Muscle of leg (tissue), 11 donors: ENCODE measurements around the gene TPCN1. TPM values are rescaled to one million over a fixed set of nuclear protein-coding genes. Genes with fewer than 3 reads are reported as not detected.

Experiments
- DNase-seq: peaks from one replicate; pipeline ENCODE4 v3.0.0; 2013
- H3K27ac ChIP-seq: one replicate; pipeline ENCODE4 v1.5.1; 2013; ENCODE audit warnings: mild to moderate bottlenecking, low read length, control low read depth
- H3K27me3 ChIP-seq: one replicate; pipeline ENCODE4 v1.6.1; 2013; ENCODE audit warnings: low read length; ENCODE audit not compliant: control insufficient read depth, insufficient read depth
- H3K36me3 ChIP-seq: one replicate; pipeline ENCODE4 v1.6.1; 2013; ENCODE audit warnings: low read length; ENCODE audit not compliant: control insufficient read depth, insufficient read depth
- H3K4me1 ChIP-seq: one replicate; pipeline ENCODE4 v1.6.1; 2013; ENCODE audit warnings: low read length; ENCODE audit not compliant: control insufficient read depth, insufficient read depth
- H3K4me3 ChIP-seq: one replicate; pipeline ENCODE4 v1.5.1; 2013; ENCODE audit warnings: low read length, control low read depth
- H3K9me3 ChIP-seq: replicated peaks from 2 replicates; pipeline ENCODE4 v1.6.1; 2013; ENCODE audit warnings: low read depth, low read length; ENCODE audit not compliant: control insufficient read depth
- WGBS: methylation state at CpG from one replicate; pipeline ENCODE4 v1.1.5; 2013; ENCODE audit warnings: missing lambda C conversion rate; ENCODE audit not compliant: insufficient coverage; 5-methylcytosine and 5-hydroxymethylcytosine counted together
- polyA plus RNA-seq, 8 donors: library from polyadenylated mRNA; unstranded; fragments of 120-200 nt; gene quantifications; one replicate each; pipeline versions ENCODE4 v1.2.1 to v1.2.3, GENCODE V29; 2013; ENCODE audit warnings: inconsistent platforms in 1 of 8, low replicate concordance in 1 of 8; ENCODE audit not compliant: insufficient read length in 8 of 8, insufficient read depth in 1 of 8
- total RNA-seq: library from RNA; stranded (reverse); fragments of 120-200 nt; gene quantifications from one replicate; pipeline ENCODE4 v1.2.4, GENCODE V29; 2013

The TPCN1 gene
- total and polyA plus RNA-seq, 9 donors = 17.1 to 46.1 (median 31.4) TPM

DNA sequence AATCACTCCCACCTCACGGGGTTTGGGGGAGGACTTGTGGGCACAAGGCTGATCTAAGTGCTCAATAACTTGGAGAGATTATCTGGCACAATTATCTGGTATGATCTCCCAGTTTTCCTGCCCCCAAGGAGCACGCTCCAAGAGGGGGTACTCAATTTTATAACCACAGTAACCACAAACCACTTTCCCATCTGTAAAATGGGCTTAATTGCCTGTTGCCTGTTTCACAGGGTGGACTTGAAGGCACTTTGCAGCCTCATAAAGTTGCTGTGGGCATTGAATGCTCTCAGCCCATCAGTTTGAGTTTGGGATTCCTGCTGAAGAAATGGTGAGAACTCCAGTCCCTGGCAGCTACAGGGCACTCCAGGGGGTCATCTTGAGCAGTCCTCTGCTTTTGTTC, 109.2 kb downstream of the TPCN1 start:
- Histone ChIP-seq H3K4me3 (no peak overlapping the region), H3K9me3 (no peaks in the 10 kb centered on the region), H3K27me3 (no peaks in the 10 kb centered on the region), H3K36me3 (peaks cover 24% of the 10 kb centered on the region), H3K4me1 (peaks cover 40% of the 10 kb centered on the region), H3K27ac (no peak overlapping the region)
- WGBS = no CpG with 5 or more reads among the region's 2 CpGs
- no peak for DNase-seq

DNA sequence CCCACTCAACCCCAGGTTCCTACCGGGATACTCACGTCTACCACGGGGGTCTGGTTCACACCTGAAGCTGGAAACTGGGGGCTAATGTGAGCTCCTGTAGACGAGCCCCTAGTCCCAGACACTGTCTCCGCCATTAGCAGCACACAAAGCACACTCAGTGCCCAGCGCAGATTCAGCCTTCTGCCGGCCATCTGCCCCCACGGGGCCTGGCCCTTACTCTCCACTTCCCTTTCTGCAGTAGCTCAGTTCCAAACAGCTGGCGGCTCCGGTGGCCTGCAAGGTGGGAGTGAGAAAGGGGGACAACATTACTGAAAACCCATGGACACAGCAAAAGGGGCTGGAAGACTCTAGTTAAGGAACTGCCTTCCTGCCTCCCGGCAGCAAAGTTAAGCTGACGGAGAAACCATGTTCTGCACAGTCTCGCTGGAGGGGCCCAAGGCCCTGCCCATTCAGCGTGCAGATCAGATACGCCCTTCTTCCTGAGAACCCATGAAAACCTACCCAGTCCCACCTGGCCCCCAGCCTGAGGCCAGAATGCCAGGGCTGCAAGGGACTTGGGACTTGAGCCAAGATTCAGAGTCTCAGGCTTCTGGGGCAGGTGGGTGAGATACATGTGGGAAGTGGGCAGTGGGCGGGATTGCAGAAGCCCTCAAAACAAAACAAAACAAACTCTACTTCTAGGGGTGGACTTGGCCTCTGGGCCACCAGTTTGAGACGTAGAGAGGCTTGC, 111.6 kb downstream of the TPCN1 start:
- 52% methylated on average over 8 of the region's 17 CpGs for WGBS
- peak; percentile 28 for DNase-seq
- no peak overlapping the region for H3K27ac ChIP-seq
- peaks cover 23% of the 10 kb centered on the region for H3K4me1 ChIP-seq
- H3K9me3 ChIP-seq = no peaks in the 10 kb centered on the region
- H3K4me3 ChIP-seq = no peak overlapping the region
- peaks cover 24% of the 10 kb centered on the region for H3K36me3 ChIP-seq
- H3K27me3 ChIP-seq = peaks cover 3% of the 10 kb centered on the region

DNA sequence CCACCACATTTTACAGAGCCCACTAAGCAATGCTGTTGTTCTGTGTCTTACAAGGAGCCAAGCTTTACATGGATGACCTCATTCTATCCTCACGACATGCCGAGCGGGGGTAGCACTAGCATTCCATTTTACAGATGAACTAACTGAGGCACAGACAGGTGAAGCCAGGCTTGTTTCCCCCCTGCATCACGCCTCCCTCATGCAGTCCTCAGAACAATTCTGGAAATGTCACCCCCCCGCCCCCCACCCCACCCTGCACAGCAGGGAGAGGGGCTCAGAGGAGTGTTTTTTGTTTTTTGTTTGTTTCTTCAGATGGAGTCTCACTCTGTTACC, 112.1 kb downstream of the TPCN1 start:
- no CpG with 5 or more reads among the region's 5 CpGs for whole genome bisulfite sequencing
- Histone ChIP-seq H3K4me1 (peaks cover 20% of the 10 kb centered on the region), H3K27me3 (peaks cover 3% of the 10 kb centered on the region), H3K9me3 (no peaks in the 10 kb centered on the region), H3K36me3 (peaks cover 24% of the 10 kb centered on the region), H3K27ac (no peak overlapping the region), H3K4me3 (no peak overlapping the region)
- DNase-seq = no peak

DNA sequence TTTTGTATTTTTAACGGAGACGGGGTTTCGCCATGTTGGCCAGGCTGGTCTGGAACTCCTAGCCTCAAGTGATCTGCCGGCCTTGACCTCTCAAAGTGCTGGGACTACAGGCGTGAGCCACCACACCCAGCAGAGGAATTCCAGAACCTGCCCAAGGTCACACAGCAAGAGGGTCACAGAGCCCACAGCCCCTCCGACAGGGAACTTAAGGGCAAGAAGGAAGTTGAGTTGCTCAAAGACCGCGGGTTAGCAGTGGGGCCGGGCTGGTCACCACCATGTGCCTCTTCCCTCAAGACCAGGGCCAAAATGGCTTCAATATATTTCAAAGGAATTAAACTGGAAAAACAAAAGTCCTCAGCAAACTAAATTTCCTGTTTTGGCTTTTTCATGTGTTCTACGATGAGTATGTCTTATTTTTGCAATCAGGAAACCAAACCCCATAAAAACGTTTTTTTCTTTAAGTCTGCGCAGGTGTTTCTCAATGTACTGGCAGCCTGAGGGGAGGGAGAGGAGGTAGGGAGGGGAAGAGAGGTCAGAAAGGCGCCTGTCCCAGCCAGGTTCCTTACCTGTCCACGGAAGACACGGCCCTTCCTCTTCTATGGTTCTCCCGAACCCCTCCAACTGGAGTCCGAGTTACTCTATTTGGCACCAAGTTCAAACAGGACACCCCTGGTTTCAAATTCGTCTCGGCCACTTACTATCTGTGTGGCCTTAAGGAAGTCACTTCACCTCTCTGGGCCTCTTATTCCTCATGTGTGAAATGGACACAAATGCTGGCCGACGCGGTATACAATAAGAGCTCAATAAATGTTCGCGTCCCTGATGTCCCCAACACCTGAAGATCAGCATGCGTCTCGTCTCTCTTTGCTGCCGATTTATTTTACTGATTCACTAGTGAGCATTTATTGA, 112.9 kb downstream of the TPCN1 start:
- Histone ChIP-seq H3K9me3 (no peaks in the 10 kb centered on the region), H3K27me3 (peaks cover 5% of the 10 kb centered on the region), H3K4me3 (peak overlapping the region; percentile 82), H3K36me3 (peaks cover 21% of the 10 kb centered on the region), H3K27ac (no peak overlapping the region), H3K4me1 (peaks cover 20% of the 10 kb centered on the region)
- 39% methylated on average over 19 of the region's 27 CpGs for WGBS
- peak; percentile 35 for DNase-seq

DNA sequence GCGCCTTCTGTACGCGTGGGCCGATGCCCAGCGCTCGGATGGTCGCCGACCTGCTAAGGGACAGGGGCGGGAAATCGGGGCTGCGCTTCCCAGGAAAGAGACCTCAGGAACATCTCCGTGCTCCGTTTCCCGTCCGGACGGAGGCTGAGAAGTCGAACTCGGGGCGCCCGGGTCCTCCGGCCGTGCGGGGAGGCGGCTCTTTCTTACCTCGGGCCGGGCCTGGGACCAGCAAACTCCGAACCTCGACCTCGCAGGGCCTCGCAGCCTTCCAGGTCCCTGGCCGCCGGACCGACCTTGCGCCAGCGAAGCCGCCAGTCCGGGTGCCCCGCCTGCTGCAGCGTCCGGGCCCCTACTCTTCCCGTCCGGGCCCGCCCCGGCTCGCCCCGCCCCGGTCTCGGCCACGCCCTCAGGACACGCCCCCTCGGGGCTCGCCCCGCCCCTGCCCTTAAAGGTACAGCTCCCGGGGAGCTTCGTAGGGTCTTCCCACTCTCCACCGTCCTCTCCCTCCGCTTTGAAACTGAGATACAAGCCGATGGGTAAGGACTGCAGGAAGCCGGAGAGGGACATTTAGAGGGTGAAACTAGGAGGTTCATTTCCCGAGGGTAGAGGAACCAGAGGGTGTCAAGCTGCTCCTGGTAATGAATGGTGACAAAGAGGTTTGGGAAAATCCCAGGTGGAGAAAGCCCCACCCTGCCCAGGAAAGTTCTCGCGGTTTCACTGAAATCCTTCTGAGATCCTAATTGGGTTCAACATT, 113.7 kb downstream of the TPCN1 start, which contains the start of gene SLC8B1:
TSS of gene SLC8B1 (minus strand) at position 324 of the 754 bp plus-strand sequence. CDS start 2,231 bp downstream, outside the sequence.
- Histone ChIP-seq H3K36me3 (peaks cover 21% of the 10 kb centered on the region), H3K4me1 (peaks cover 20% of the 10 kb centered on the region), H3K4me3 (peak within 1 kb of the TSS; percentile 82), H3K9me3 (no peaks in the 10 kb centered on the region), H3K27me3 (peaks cover 5% of the 10 kb centered on the region), H3K27ac (peak within 1 kb of the TSS; percentile 59)
- peak; percentile 86 for DNase-seq
- WGBS = under 1% methylated on average over 54 of the region's 62 CpGs

DNA sequence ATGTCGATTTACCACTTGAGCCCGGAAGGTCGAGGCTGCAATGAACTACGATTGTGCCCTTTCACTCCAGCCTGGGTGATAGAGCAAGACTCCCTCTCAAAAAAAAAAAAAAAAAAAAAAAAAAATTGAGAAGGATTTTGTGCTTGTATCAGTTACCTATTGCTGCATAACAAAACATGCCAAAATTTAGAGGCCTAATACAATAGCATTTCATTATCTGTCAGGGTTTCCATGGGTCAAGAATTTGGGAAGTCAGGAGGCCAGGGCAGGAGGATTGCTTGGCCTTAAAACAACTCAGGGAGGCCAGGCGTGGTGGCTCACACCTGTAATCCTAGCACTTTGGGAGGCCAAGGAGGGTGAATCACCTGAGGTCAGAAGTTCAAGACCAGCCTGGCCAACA, 118.3 kb downstream of the TPCN1 start:
- Histone ChIP-seq H3K36me3 (no peaks in the 10 kb centered on the region), H3K9me3 (no peaks in the 10 kb centered on the region)

DNA sequence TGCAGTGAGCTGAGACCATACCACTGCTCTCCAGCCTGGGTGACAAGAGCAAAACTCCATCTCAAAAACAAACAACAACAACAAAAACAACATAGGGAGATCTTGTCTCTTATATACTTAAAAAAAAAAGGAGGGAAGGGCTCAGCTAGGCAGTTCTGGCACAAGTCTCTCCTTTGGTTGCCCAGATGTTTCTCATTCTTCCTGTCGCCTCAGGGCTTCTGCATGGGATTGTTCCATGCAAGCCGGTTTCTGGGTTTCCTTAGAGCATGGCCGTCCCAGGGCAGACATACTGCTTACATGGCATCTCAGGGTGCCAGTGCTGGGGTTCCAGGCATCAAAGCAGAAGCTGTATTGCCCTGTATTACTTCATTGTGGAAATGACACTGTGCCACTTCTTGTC, 118.8 kb downstream of the TPCN1 start:
- Histone ChIP-seq H3K4me3 (no peak overlapping the region), H3K27me3 (peaks cover 5% of the 10 kb centered on the region), H3K9me3 (no peaks in the 10 kb centered on the region), H3K36me3 (no peaks in the 10 kb centered on the region), H3K4me1 (peaks cover 2% of the 10 kb centered on the region), H3K27ac (no peak overlapping the region)
- DNase-seq = no peak
- WGBS = 52% methylated on average over 3 of the region's 3 CpGs

More for the DNA sequence above, 118.3 kb downstream of the TPCN1 start:
- no peak overlapping the region for H3K27ac ChIP-seq
- peaks cover 5% of the 10 kb centered on the region for H3K27me3 ChIP-seq
- H3K4me1 ChIP-seq = peaks cover 3% of the 10 kb centered on the region
- no peak for DNase-seq
- WGBS = no CpG with 5 or more reads among the region's 5 CpGs
- H3K4me3 ChIP-seq = no peak overlapping the region

DNA sequence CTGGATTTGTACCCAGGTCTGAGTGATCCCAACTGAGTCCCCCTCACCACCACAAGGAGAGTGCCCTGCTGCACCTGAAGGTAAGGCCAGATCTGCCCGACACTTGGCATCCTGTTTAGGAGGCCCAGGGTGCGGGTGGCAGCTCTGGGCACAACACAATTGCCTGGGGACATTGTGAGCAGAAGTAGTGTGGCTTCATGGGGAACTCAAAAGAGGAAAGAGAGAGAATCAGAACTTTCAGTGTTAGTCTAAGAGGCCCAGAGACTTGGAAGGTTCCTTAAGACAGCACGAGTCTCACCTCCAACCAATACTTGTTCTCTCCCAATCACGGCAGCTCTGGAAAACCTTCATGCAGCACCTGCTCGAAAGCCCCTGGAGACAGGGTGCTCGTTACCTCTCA, 120.3 kb downstream of the TPCN1 start:
- Histone ChIP-seq H3K4me3 (no peak overlapping the region), H3K36me3 (no peaks in the 10 kb centered on the region), H3K27me3 (peaks cover 5% of the 10 kb centered on the region), H3K27ac (no peak overlapping the region), H3K9me3 (no peaks in the 10 kb centered on the region), H3K4me1 (no peaks in the 10 kb centered on the region)
- no peak for DNase-seq
- 91% methylated on average over 3 of the region's 6 CpGs for WGBS

DNA sequence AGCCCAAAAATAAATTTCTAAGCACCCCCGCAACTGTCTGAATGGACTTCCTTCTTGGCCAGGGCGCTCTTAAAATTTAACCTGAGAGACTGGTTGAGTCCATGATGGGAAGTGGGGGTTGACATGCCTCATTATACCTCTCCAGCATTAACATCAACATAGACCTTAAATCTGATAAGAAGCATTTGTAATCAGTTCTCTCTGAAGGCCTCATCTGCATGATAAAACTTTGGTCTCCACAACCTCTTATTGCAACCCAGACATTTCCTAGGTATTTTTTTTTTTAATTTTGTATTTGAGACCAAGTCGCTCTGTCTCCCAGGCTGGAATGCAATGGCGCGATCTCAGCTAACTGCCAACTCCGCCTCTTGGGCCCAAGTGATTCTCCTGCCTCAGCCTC, 124.1 kb downstream of the TPCN1 start:
- no peak overlapping the region for H3K4me3 ChIP-seq
- H3K4me1 ChIP-seq = no peaks in the 10 kb centered on the region
- H3K36me3 ChIP-seq = no peaks in the 10 kb centered on the region
- H3K27me3 ChIP-seq = peaks cover 4% of the 10 kb centered on the region
- 80% methylated on average over 1 of the region's 6 CpGs for WGBS
- H3K27ac ChIP-seq = no peak overlapping the region
- DNase-seq = no peak
- no peaks in the 10 kb centered on the region for H3K9me3 ChIP-seq

DNA sequence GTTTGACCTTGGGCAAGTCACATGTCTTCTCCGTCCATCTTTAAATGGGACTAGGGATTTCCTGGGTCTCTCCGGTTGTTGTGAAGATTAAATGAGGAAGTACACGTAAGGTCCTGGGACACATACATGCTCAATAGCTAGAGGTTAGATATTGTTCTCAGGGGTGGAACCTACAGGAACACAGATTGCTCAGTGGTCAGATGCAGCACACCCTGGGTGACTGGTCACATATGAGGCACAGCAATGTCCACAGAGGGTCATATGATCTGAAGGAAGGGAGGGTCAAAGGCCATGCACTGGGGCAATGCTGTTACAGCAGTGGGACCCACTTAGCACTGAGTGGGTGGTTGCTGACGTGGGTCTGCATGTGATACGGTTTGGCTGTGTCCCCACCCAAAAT, 125.1 kb downstream of the TPCN1 start:
- Histone ChIP-seq H3K36me3 (no peaks in the 10 kb centered on the region), H3K9me3 (no peaks in the 10 kb centered on the region), H3K27ac (no peak overlapping the region), H3K27me3 (peaks cover 4% of the 10 kb centered on the region), H3K4me3 (no peak overlapping the region), H3K4me1 (no peaks in the 10 kb centered on the region)
- WGBS = 93% methylated on average over 2 of the region's 5 CpGs
- no peak for DNase-seq
